ENCODE results near the gene GPR35.

GPR35 gene

GRCh38 chr2:240603846-240604245, 21.4 kb upstream of the GPR35 start:
- peak; percentile 46 for DNase-seq (ENCODE audit: low spot score)
- Histone ChIP-seq H3K4me1 (ENCODE audit: insufficient read depth, poor library complexity, severe bottlenecking) (no peaks in the 10 kb centered on the region), H3K27ac (ENCODE audit: poor library complexity, severe bottlenecking) (no peak overlapping the region)

GRCh38 chr2:240604291-240604938, 20.9 kb upstream of the GPR35 start:
- peak; percentile 30 for TF ChIP-seq CTCF (IDR thresholded peaks at IDR 0.05; ENCODE audit: poor library complexity, severe bottlenecking)
- H3K27me3 ChIP-seq (ENCODE audit: insufficient read depth, poor library complexity, severe bottlenecking) = no peaks in the 10 kb centered on the region
- no peak overlapping the region for H3K27ac ChIP-seq (ENCODE audit: poor library complexity, severe bottlenecking)
- DNase-seq (ENCODE audit: low spot score) = peak; percentile 55
- H3K4me3 ChIP-seq (ENCODE audit: severe bottlenecking) = no peak overlapping the region
- no peaks in the 10 kb centered on the region for H3K4me1 ChIP-seq (ENCODE audit: insufficient read depth, poor library complexity, severe bottlenecking)
- H3K9me3 ChIP-seq (ENCODE audit: severe bottlenecking) = no peaks in the 10 kb centered on the region
- peak; percentile 34; the same call in 1 of the 3 replicates for ATAC-seq (ENCODE audit: low read depth)
- H3K36me3 ChIP-seq (ENCODE audit: low read depth) = no peaks in the 10 kb centered on the region

More at GRCh38 chr2:240603846-240604245, 21.4 kb upstream of the GPR35 start:
- Histone ChIP-seq H3K36me3 (ENCODE audit: low read depth) (no peaks in the 10 kb centered on the region), H3K27me3 (ENCODE audit: insufficient read depth, poor library complexity, severe bottlenecking) (no peaks in the 10 kb centered on the region), H3K4me3 (ENCODE audit: severe bottlenecking) (no peak overlapping the region), H3K9me3 (ENCODE audit: severe bottlenecking) (no peaks in the 10 kb centered on the region)
- TF ChIP-seq CTCF (IDR thresholded peaks at IDR 0.05; ENCODE audit: poor library complexity, severe bottlenecking) = no peak
- ATAC-seq (ENCODE audit: low read depth) = no peak

- Histone ChIP-seq H3K27me3 (ENCODE audit: insufficient read depth, poor library complexity, severe bottlenecking) (no peaks in the 10 kb centered on the region), H3K9me3 (ENCODE audit: severe bottlenecking) (no peaks in the 10 kb centered on the region), H3K27ac (ENCODE audit: poor library complexity, severe bottlenecking) (no peak overlapping the region), H3K36me3 (ENCODE audit: low read depth) (no peaks in the 10 kb centered on the region), H3K4me3 (ENCODE audit: severe bottlenecking) (no peak overlapping the region), H3K4me1 (ENCODE audit: insufficient read depth, poor library complexity, severe bottlenecking) (no peaks in the 10 kb centered on the region)
- TF ChIP-seq CTCF (IDR thresholded peaks at IDR 0.05; ENCODE audit: poor library complexity, severe bottlenecking) = no peak
- DNase-seq (ENCODE audit: low spot score) = peak; percentile 46
- no peak for ATAC-seq (ENCODE audit: low read depth)
Measured at GRCh38 chr2:240604939-240605716, 20.2 kb upstream of the GPR35 start.

- no peak for TF ChIP-seq CTCF (IDR thresholded peaks at IDR 0.05; ENCODE audit: poor library complexity, severe bottlenecking)
- H3K4me3 ChIP-seq (ENCODE audit: severe bottlenecking) = no peak overlapping the region
- H3K27me3 ChIP-seq (ENCODE audit: insufficient read depth, poor library complexity, severe bottlenecking) = no peaks in the 10 kb centered on the region
- H3K4me1 ChIP-seq (ENCODE audit: insufficient read depth, poor library complexity, severe bottlenecking) = no peaks in the 10 kb centered on the region
- no peaks in the 10 kb centered on the region for H3K36me3 ChIP-seq (ENCODE audit: low read depth)
- no peak for DNase-seq (ENCODE audit: low spot score)
- H3K27ac ChIP-seq (ENCODE audit: poor library complexity, severe bottlenecking) = no peak overlapping the region
- no peak for ATAC-seq (ENCODE audit: low read depth)
- H3K9me3 ChIP-seq (ENCODE audit: severe bottlenecking) = no peaks in the 10 kb centered on the region
Measured at GRCh38 chr2:240605867-240606743, 19.2 kb upstream of the GPR35 start.

Measured in RWPE2 (cell line).